ENCODE results near the gene AGFG1. TPM values are rescaled to one million over a fixed set of nuclear protein-coding genes. Genes with fewer than 3 reads are reported as not detected.

The AGFG1 gene
- total RNA-seq, 4 donors from 2014 or later: 50.0 to 69.2 (median 58.9) TPM

GRCh38 chr2:227608561-227609338 lies 136.8 kb downstream of the AGFG1 start:
- intact Hi-C loops (cut with DNase I): no loop called here
- Histone ChIP-seq H3K36me3 (no peaks in the 10 kb centered on the region), H3K27ac (no peak overlapping the region), H3K9me3 (no peaks in the 10 kb centered on the region), H3K27me3 (no peaks in the 10 kb centered on the region), H3K4me1 (no peaks in the 10 kb centered on the region), H3K4me3 (replicated peaks in 1 of 3) (no peak overlapping the region)
- TF ChIP-seq, protein P1, sequence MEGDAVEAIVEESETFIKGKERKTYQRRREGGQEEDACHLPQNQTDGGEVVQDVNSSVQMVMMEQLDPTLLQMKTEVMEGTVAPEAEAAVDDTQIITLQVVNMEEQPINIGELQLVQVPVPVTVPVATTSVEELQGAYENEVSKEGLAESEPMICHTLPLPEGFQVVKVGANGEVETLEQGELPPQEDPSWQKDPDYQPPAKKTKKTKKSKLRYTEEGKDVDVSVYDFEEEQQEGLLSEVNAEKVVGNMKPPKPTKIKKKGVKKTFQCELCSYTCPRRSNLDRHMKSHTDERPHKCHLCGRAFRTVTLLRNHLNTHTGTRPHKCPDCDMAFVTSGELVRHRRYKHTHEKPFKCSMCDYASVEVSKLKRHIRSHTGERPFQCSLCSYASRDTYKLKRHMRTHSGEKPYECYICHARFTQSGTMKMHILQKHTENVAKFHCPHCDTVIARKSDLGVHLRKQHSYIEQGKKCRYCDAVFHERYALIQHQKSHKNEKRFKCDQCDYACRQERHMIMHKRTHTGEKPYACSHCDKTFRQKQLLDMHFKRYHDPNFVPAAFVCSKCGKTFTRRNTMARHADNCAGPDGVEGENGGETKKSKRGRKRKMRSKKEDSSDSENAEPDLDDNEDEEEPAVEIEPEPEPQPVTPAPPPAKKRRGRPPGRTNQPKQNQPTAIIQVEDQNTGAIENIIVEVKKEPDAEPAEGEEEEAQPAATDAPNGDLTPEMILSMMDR (IDR thresholded peaks at IDR 0.05): no peak
- TF ChIP-seq POLR2A (IDR thresholded peaks at IDR 0.05): no peak
- WGBS, 2 donors: 79 to 80% methylated on average over 12 to 15 of the region's 16 CpGs
- no peak for DNase-seq

- Histone ChIP-seq H3K9me3 (no peaks in the 10 kb centered on the region), H3K36me3 (no peaks in the 10 kb centered on the region), H3K27ac (no peak overlapping the region), H3K4me1 (no peaks in the 10 kb centered on the region), H3K27me3 (no peaks in the 10 kb centered on the region), H3K4me3 (replicated peaks in 1 of 3) (no peak overlapping the region)
- 85 to 92% methylated on average over 2 of the region's 2 CpGs for WGBS, 2 donors
- intact Hi-C loops (cut with DNase I): no loop called here
- TF ChIP-seq, protein P1 (IDR thresholded peaks at IDR 0.05): no peak
- TF ChIP-seq POLR2A (IDR thresholded peaks at IDR 0.05): no peak
- DNase-seq: no peak
These were observed 138.2 kb downstream of the AGFG1 start for GRCh38 chr2:227610123-227610522.

Small RNA genes within 50 kb of the gene (microRNA-seq; reads per million reads assigned to microRNA genes)
- not detected for gene MIR5703

Other genes with a start within 250 kb of the AGFG1 start
- 100 to 1,000 TPM in 2 of 4 donors, 10 to 100 TPM in 2; 78.3 to 134 (median 99.7) TPM for gene MFF, start 146.9 kb upstream of the AGFG1 start, total RNA-seq
- not detected for gene TM4SF20, start 92.8 kb upstream of the AGFG1 start, total RNA-seq
- not detected for gene SCYGR1, start 84.2 kb upstream of the AGFG1 start, total RNA-seq
- not detected for gene SCYGR2, start 126.7 kb downstream of the AGFG1 start, total RNA-seq
- gene SCYGR3, start 142.7 kb downstream of the AGFG1 start, total RNA-seq: not detected
- gene SCYGR4, start 145.3 kb downstream of the AGFG1 start, total RNA-seq: not detected
- gene SCYGR5, start 194.6 kb downstream of the AGFG1 start, total RNA-seq: not detected
- 1 to 10 TPM in 1 of 4 donors, under 1 TPM in 3; 0.79 to 2.6 (median 0.86) TPM for gene SLC19A3, start 245.9 kb downstream of the AGFG1 start, total RNA-seq